ENCODE measurements around the gene PTPRN2.

PTPRN2 gene

GRCh38 chr7:158432369-158433341 is 155.0 kb downstream of the PTPRN2 start:
- H3K56ac ChIP-seq (ENCODE audit: low read length), result no peak overlapping the region
- no peak for DNase-seq
- no peaks in the 10 kb centered on the region for H3K79me1 ChIP-seq (ENCODE audit: low read length)
- no peak overlapping the region for H2BK5ac ChIP-seq (ENCODE audit: low read length)
- no peak overlapping the region for H3K4me2 ChIP-seq (ENCODE audit: low read length)
- no peak overlapping the region for H2BK120ac ChIP-seq (ENCODE audit: low read depth, low read length)
- no CpG with 5 or more reads among the region's 17 CpGs for WGBS (ENCODE audit: extremely low coverage, insufficient coverage, low lambda C conversion rate)
- H3K27me3 ChIP-seq (ENCODE audit: insufficient read depth, low read length, poor library complexity), result no peaks in the 10 kb centered on the region
- H3K4me3 ChIP-seq (ENCODE audit: low read length), result no peak overlapping the region
- H3K36me3 ChIP-seq (ENCODE audit: control insufficient read depth, insufficient read depth, low read length), result no peaks in the 10 kb centered on the region
- H2BK15ac ChIP-seq (replicated peaks; ENCODE audit: low read depth), result no peak overlapping the region
- no peak overlapping the region for H3K23ac ChIP-seq (ENCODE audit: low read length)
- no peak overlapping the region for H3K27ac ChIP-seq (ENCODE audit: low read depth, low read length)
- H3K9ac ChIP-seq (ENCODE audit: low read length), result no peak overlapping the region
- H4K8ac ChIP-seq (ENCODE audit: low read depth, low read length), result no peak overlapping the region
- no peak overlapping the region for H3K18ac ChIP-seq (ENCODE audit: low read length)
- H4K5ac ChIP-seq (ENCODE audit: low read length), result no peak overlapping the region
- no peaks in the 10 kb centered on the region for H3K4me1 ChIP-seq (ENCODE audit: control insufficient read depth, low read depth, low read length)
- H3K79me2 ChIP-seq (ENCODE audit: control insufficient read depth, insufficient read depth, low read length), result no peaks in the 10 kb centered on the region
- no peak overlapping the region for H3K4ac ChIP-seq (ENCODE audit: low read depth, low read length)
- H2AK5ac ChIP-seq (ENCODE audit: low read length), result no peak overlapping the region

GRCh38 chr7:158431941-158432347 is 155.7 kb downstream of the PTPRN2 start:
- Histone ChIP-seq H3K23ac (ENCODE audit: low read length) (no peak overlapping the region), H3K79me1 (ENCODE audit: low read length) (no peaks in the 10 kb centered on the region), H2BK15ac (replicated peaks; ENCODE audit: low read depth) (no peak overlapping the region), H3K79me2 (ENCODE audit: control insufficient read depth, insufficient read depth, low read length) (no peaks in the 10 kb centered on the region), H3K9ac (ENCODE audit: low read length) (no peak overlapping the region), H3K18ac (ENCODE audit: low read length) (no peak overlapping the region), H3K4ac (ENCODE audit: low read depth, low read length) (no peak overlapping the region), H2BK5ac (ENCODE audit: low read length) (no peak overlapping the region), H3K4me2 (ENCODE audit: low read length) (no peak overlapping the region), H3K4me1 (ENCODE audit: control insufficient read depth, low read depth, low read length) (no peaks in the 10 kb centered on the region), H3K27ac (ENCODE audit: low read depth, low read length) (no peak overlapping the region), H4K8ac (ENCODE audit: low read depth, low read length) (no peak overlapping the region), H2AK5ac (ENCODE audit: low read length) (no peak overlapping the region), H2BK120ac (ENCODE audit: low read depth, low read length) (no peak overlapping the region), H3K27me3 (ENCODE audit: insufficient read depth, low read length, poor library complexity) (no peaks in the 10 kb centered on the region), H3K4me3 (ENCODE audit: low read length) (no peak overlapping the region), H4K5ac (ENCODE audit: low read length) (no peak overlapping the region), H3K56ac (ENCODE audit: low read length) (no peak overlapping the region), H3K36me3 (ENCODE audit: control insufficient read depth, insufficient read depth, low read length) (no peaks in the 10 kb centered on the region)
- DNase-seq, result peak; percentile 25
- no CpG with 5 or more reads among the region's 14 CpGs for WGBS (ENCODE audit: extremely low coverage, insufficient coverage, low lambda C conversion rate)

DNA sequence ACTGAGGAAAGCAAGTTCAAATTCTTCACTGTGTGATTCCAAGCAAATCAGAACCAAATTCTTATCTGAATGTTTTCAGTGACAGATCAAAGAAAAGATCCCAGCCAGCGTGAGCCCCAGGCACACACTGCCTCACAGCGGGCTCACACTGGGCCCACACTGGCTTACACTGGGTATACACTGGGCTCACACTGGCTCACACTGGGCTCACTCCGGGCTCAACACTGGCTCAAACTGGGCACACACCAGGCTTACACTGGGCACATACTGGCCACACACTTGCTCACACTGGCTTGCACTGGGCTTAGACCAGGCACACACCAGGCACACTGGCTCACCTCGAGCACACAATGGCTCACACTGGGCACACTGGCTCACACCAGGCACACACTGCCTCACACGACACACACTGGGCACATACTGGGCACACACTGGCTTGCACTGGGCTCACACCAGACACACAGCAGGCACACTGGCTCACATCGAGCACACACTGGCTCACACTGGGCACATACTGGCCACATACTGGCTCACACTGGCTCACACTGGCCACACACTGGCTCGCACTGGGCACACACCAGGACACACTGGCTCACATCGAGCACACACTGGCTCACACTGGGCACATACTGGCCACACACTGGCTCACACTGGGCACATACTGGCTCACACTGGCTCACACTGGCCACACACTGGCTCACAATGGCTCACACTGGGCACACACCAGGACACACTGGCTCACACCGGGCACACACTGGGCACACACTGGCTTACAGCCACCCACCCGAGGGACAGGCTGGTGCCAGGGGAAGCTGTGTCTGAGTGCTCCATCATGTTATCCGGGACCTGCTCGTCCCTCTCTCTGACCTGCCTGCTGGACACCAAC is 156.3 kb downstream of the PTPRN2 start:
- H4K8ac ChIP-seq (ENCODE audit: low read depth, low read length), result no peak overlapping the region
- H2AK5ac ChIP-seq (ENCODE audit: low read length), result no peak overlapping the region
- no peak overlapping the region for H3K4ac ChIP-seq (ENCODE audit: low read depth, low read length)
- no peak overlapping the region for H3K9ac ChIP-seq (ENCODE audit: low read length)
- H2BK120ac ChIP-seq (ENCODE audit: low read depth, low read length), result no peak overlapping the region
- no peaks in the 10 kb centered on the region for H3K79me1 ChIP-seq (ENCODE audit: low read length)
- no CpG with 5 or more reads among the region's 12 CpGs for whole genome bisulfite sequencing (ENCODE audit: extremely low coverage, insufficient coverage, low lambda C conversion rate)
- H3K18ac ChIP-seq (ENCODE audit: low read length), result no peak overlapping the region
- no peak overlapping the region for H3K23ac ChIP-seq (ENCODE audit: low read length)
- H3K36me3 ChIP-seq (ENCODE audit: control insufficient read depth, insufficient read depth, low read length), result no peaks in the 10 kb centered on the region
- no peak overlapping the region for H3K4me3 ChIP-seq (ENCODE audit: low read length)
- H3K4me2 ChIP-seq (ENCODE audit: low read length), result no peak overlapping the region
- no peak overlapping the region for H4K5ac ChIP-seq (ENCODE audit: low read length)
- no peaks in the 10 kb centered on the region for H3K79me2 ChIP-seq (ENCODE audit: control insufficient read depth, insufficient read depth, low read length)
- no peak overlapping the region for H3K27ac ChIP-seq (ENCODE audit: low read depth, low read length)
- no peak for DNase-seq
- H3K56ac ChIP-seq (ENCODE audit: low read length), result no peak overlapping the region
- no peaks in the 10 kb centered on the region for H3K27me3 ChIP-seq (ENCODE audit: insufficient read depth, low read length, poor library complexity)
- H2BK15ac ChIP-seq (replicated peaks; ENCODE audit: low read depth), result no peak overlapping the region
- H2BK5ac ChIP-seq (ENCODE audit: low read length), result no peak overlapping the region
- H3K4me1 ChIP-seq (ENCODE audit: control insufficient read depth, low read depth, low read length), result no peaks in the 10 kb centered on the region

DNA sequence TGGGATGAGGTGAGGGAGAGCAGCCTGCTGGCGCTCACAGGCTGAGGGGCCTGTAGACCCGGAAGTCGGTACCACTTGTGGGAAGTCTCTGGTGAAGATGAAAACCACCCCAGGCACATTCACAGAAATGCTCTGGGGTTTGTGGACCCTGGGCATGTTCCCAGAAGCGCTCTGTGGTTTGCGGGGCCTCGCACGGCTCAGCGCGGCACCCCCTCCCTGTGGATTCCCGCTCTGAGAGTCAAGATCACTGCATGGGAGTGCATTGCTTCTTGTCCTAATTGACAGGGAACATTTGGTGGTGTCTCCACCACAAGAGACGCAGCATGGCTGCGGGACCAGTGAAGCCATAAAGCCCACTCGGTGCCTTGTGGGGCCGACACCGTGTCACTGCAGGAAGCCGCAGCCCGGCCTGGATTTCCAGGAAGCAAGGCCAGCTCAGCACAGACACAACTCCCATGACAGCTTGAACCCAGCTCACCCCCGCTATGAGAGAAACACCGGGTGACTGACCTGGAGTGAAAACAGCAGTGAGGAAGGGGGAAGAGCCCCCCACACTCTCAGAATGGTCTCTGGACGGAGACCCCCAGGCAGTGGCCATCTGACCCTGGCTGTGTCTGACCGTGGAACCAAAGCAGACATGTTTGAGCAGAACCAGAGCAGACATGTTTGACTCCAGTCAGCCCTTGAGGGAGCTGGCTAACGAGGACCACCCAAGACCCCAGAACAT is 157.2 kb downstream of the PTPRN2 start:
- H3K4me3 ChIP-seq (ENCODE audit: low read length), result no peak overlapping the region
- no peaks in the 10 kb centered on the region for H3K79me2 ChIP-seq (ENCODE audit: control insufficient read depth, insufficient read depth, low read length)
- H2BK120ac ChIP-seq (ENCODE audit: low read depth, low read length), result no peak overlapping the region
- no peak overlapping the region for H4K8ac ChIP-seq (ENCODE audit: low read depth, low read length)
- no CpG with 5 or more reads among the region's 22 CpGs for WGBS (ENCODE audit: extremely low coverage, insufficient coverage, low lambda C conversion rate)
- H3K4me1 ChIP-seq (ENCODE audit: control insufficient read depth, low read depth, low read length), result no peaks in the 10 kb centered on the region
- no peak overlapping the region for H3K56ac ChIP-seq (ENCODE audit: low read length)
- no peak overlapping the region for H3K23ac ChIP-seq (ENCODE audit: low read length)
- H2BK5ac ChIP-seq (ENCODE audit: low read length), result no peak overlapping the region
- H4K5ac ChIP-seq (ENCODE audit: low read length), result no peak overlapping the region
- H3K4ac ChIP-seq (ENCODE audit: low read depth, low read length), result no peak overlapping the region
- H3K36me3 ChIP-seq (ENCODE audit: control insufficient read depth, insufficient read depth, low read length), result no peaks in the 10 kb centered on the region
- H3K4me2 ChIP-seq (ENCODE audit: low read length), result no peak overlapping the region
- no peak overlapping the region for H3K9ac ChIP-seq (ENCODE audit: low read length)
- H2AK5ac ChIP-seq (ENCODE audit: low read length), result no peak overlapping the region
- H3K79me1 ChIP-seq (ENCODE audit: low read length), result no peaks in the 10 kb centered on the region
- DNase-seq, result no peak
- H3K27me3 ChIP-seq (ENCODE audit: insufficient read depth, low read length, poor library complexity), result no peaks in the 10 kb centered on the region
- no peak overlapping the region for H3K27ac ChIP-seq (ENCODE audit: low read depth, low read length)
- no peak overlapping the region for H2BK15ac ChIP-seq (replicated peaks; ENCODE audit: low read depth)
- H3K18ac ChIP-seq (ENCODE audit: low read length), result no peak overlapping the region

GRCh38 chr7:158428837-158429753 is 158.5 kb downstream of the PTPRN2 start:
- Histone ChIP-seq H2BK120ac (ENCODE audit: low read depth, low read length) (no peak overlapping the region), H3K36me3 (ENCODE audit: control insufficient read depth, insufficient read depth, low read length) (no peaks in the 10 kb centered on the region), H3K27me3 (ENCODE audit: insufficient read depth, low read length, poor library complexity) (no peaks in the 10 kb centered on the region), H3K4me2 (ENCODE audit: low read length) (no peak overlapping the region), H3K56ac (ENCODE audit: low read length) (no peak overlapping the region), H3K79me2 (ENCODE audit: control insufficient read depth, insufficient read depth, low read length) (no peaks in the 10 kb centered on the region), H3K4me1 (ENCODE audit: control insufficient read depth, low read depth, low read length) (no peaks in the 10 kb centered on the region), H3K4ac (ENCODE audit: low read depth, low read length) (no peak overlapping the region), H3K9ac (ENCODE audit: low read length) (no peak overlapping the region), H3K23ac (ENCODE audit: low read length) (no peak overlapping the region), H3K27ac (ENCODE audit: low read depth, low read length) (no peak overlapping the region), H4K5ac (ENCODE audit: low read length) (no peak overlapping the region), H2BK15ac (replicated peaks; ENCODE audit: low read depth) (no peak overlapping the region), H2BK5ac (ENCODE audit: low read length) (no peak overlapping the region), H4K8ac (ENCODE audit: low read depth, low read length) (no peak overlapping the region), H3K79me1 (ENCODE audit: low read length) (no peaks in the 10 kb centered on the region), H2AK5ac (ENCODE audit: low read length) (no peak overlapping the region), H3K18ac (ENCODE audit: low read length) (no peak overlapping the region), H3K4me3 (ENCODE audit: low read length) (no peak overlapping the region)
- no peak for DNase-seq
- no CpG with 5 or more reads among the region's 24 CpGs for WGBS (ENCODE audit: extremely low coverage, insufficient coverage, low lambda C conversion rate)
